HG03196 (cell line): ENCODE results near the gene EIF2S2.

ENCODE experiments used
- ATAC-seq: cut with Tn5 transposase; IDR thresholded peaks from one replicate; pipeline ENCODE4 v1.9.1; 2021; ENCODE audit not compliant: unreplicated experiment

EIF2S2 gene

GRCh38 chr20:34122274-34122980 lies 10.4 kb upstream of the EIF2S2 start:
- no peak for ATAC-seq

DNA sequence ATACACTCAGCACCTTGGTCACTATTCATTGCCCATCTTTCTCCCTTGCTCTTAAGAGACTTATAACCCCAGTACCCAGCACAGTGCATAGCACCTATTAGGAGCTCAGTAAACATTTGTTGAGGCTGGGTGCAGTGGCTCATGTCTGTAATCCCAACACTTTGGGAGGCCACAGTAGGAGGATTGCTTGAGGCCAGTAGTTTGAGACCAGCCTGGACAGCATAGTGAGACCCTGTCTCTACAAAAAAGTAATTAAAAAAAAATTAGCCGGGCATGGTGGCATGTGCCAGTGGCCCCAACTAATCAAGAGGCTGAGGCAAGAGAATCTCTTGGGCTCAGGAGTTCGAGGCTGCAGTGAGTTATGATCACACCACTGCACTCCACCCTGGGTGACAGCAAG lies 8.2 kb upstream of the EIF2S2 start:
- ATAC-seq = no peak

GRCh38 chr20:34115232-34115631 lies 3.2 kb upstream of the EIF2S2 start:
- no peak for ATAC-seq

DNA sequence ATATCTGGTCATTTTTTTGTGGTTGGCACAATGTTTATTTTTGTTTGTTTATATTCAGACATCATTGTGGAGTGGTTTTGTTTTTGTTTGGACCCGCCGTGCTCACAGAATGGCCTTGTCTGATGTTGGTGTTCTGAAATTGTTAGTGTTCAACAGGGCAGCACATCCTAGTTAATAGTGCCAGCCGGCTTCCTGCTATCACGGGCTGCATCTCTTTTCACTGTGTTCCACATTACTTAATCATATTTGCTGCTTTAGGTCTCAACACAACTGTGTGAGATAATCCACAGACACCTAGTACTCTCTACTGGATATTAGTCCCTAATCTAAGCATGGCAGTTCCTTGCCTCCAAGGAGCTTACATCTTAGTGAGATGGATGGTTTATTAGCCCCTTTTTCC lies 2.8 kb upstream of the EIF2S2 start:
- no peak for ATAC-seq

- ATAC-seq = no peak
These were observed 608 bp upstream of the EIF2S2 start for GRCh38 chr20:34112600-34113101.

GRCh38 chr20:34110745-34111641 lies 1.1 kb downstream of the EIF2S2 start:
- ATAC-seq = no peak

DNA sequence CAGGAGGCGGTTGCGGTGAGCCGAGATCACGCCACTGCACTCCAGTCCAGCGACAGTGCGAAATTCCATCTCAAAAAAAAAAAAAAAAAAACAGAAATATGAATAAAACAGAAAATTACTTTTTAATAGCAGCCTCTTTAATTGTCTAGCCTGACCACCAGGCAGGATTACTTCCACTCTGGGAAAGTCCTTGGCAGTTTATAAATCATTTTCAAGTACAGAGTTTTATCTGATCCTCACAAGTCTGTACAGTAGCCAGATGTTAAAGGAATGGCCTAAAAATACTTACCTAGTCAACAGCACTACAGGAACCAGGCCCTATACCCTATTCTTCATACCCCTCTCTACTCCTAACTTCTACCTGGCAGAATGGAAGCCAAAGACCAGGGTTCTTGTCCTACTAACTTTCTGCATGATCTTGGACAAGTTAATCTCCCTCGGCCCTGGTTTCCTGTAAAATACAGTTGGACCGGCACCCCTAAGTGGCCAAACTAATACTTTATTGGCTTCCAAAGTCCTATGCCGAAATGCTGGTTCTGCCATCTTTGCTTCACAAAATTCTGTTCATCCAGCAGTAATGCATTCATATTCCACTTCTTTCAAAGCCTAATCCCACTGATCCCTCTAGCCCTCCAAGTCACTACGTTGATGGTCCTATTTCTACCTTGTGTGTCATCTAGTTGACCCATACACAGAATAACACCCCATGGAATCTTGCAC lies 1.9 kb downstream of the EIF2S2 start:
- no peak for ATAC-seq

GRCh38 chr20:34109442-34109841 lies 2.6 kb downstream of the EIF2S2 start:
- ATAC-seq = no peak

GRCh38 chr20:34108616-34109174 lies 3.3 kb downstream of the EIF2S2 start:
- ATAC-seq = no peak

DNA sequence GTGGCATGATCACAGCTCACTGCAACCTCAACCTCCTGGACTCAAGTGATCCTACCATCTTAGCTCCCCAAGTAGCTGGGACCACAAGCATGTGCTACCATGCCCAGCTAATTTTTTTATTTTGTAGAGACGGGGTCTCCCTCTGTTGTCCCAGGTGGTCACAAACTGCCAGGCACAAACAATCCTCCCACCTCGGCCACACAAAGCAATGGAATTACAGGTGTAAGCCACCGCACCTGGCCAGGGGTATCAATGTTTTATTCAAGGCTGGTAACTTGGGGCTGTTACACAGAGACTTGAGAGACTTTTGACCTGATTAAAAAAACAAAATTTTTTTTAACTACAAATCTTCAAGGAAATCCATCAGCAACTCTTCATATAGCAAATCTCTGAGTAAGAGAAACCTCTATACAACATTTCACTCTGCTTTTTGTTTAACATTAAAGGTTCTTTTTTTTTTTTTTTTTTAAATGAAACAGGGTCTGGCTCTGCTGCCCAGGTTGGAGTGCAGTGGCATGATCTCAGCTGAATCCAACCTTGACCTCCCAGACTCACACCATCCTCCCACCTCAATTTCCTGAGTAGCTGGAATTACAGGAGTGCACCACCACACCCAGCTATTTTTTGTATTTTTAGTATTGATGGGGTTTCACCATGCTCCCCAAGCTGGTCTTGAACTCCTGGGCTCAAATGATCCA lies 5.9 kb downstream of the EIF2S2 start:
- no peak for ATAC-seq

GRCh38 chr20:34104059-34104458 lies 8.0 kb downstream of the EIF2S2 start:
- ATAC-seq = no peak

GRCh38 chr20:34102342-34102741 lies 9.7 kb downstream of the EIF2S2 start:
- no peak for ATAC-seq

DNA sequence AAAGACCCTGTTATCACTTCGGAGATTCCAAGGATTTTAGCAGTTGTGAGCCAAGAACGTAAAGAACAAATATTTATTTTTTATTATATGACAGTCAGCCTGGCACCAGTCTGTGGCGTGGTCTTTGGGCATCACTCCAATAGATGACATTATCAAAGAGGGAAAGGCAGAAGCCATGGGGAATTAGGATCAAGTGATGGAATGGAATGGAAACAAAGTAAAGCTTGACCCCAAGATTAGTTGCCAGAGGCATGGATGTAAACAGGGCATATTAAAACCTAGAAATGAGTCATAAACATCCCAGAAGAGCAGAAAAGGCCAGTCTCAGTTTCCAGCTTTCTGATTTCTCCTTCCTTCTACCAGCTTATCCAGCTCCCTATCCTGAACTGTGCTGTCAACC lies 11.5 kb downstream of the EIF2S2 start:
- no peak for ATAC-seq

- no peak for ATAC-seq
These were observed 12.4 kb downstream of the EIF2S2 start for GRCh38 chr20:34099675-34100074.

GRCh38 chr20:34098570-34098969 lies 13.5 kb downstream of the EIF2S2 start:
- ATAC-seq = no peak

GRCh38 chr20:34096699-34097444 lies 15.2 kb downstream of the EIF2S2 start:
- ATAC-seq = no peak

- ATAC-seq = no peak
These were observed 16.2 kb downstream of the EIF2S2 start for GRCh38 chr20:34095825-34096224.

GRCh38 chr20:34093895-34094294 lies 18.1 kb downstream of the EIF2S2 start:
- no peak for ATAC-seq

DNA sequence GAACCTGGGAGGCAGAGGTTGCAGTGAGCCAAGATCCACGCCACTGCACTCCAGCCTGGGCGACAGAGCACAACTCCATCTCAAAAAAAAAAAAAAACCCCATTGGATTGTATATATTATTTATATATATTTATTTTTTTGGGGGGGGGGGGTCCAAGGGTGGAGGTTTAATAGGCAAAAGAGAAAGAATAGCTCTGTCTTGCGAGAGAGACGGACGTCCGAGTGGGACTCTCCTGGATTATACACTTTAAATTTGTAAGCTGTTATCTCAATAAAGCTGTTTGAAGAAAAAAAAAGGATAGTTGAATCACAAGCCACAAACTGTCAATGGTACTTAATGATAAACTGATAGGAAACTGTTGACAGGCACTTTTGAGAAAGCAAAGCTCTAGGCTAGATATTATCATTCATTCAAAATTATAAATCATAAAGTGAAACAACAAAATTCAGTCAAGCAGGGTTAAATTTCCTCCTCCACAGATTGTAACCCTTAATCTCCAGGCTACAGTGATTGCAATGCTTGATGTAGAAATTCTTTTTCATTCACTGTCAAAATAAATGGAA lies 20.3 kb downstream of the EIF2S2 start:
- ATAC-seq = no peak

GRCh38 chr20:34090645-34091044 lies 21.4 kb downstream of the EIF2S2 start:
- ATAC-seq = no peak
